Measurements from ENCODE around the gene KLK3. TPM values are rescaled to one million over a fixed set of nuclear protein-coding genes. Genes with fewer than 3 reads are reported as not detected.

KLK3 gene
- polyA plus RNA-seq, 4 donors: 0.07 to 1.6 (median 0.69) TPM

GRCh38 chr19:50826492-50827240 is 28.0 kb upstream of the KLK3 start:
- Histone ChIP-seq H3K27ac (ENCODE audit: low read depth in 1 of 3, low read length in 2 of 3) (no peak overlapping the region), H3K4me1 (ENCODE audit: control insufficient read depth in 3 of 3, insufficient read depth in 2 of 3, low read depth in 1 of 3, low read length in 2 of 3) (peaks cover 0 to 16% (median 2%) of the 10 kb centered on the region in 3 donors), H3K27me3 (ENCODE audit: control insufficient read depth in 3 of 3, insufficient read depth in 3 of 3, low read length in 3 of 3) (peaks cover 0 to 7% (median 2%) of the 10 kb centered on the region in 3 donors), H3K9me3 (ENCODE audit: control insufficient read depth in 2 of 2, insufficient read depth in 1 of 2, low read depth in 1 of 2, low read length in 1 of 2) (peaks cover 0 to 3% of the 10 kb centered on the region in 2 donors), H3K4me3 (ENCODE audit: low read depth in 1 of 3, low read length in 3 of 3) (no peak overlapping the region), H3K36me3 (ENCODE audit: control insufficient read depth in 3 of 3, insufficient read depth in 2 of 3, low read depth in 1 of 3, low read length in 3 of 3) (no peaks in the 10 kb centered on the region)
- WGBS, 3 donors: 83 to 88% (median 88%) methylated on average over 41 to 43 of the region's 43 CpGs
- DNase-seq (no peak), FAIRE-seq (no peak)

- Histone ChIP-seq H3K9me3 (ENCODE audit: control insufficient read depth in 2 of 2, insufficient read depth in 1 of 2, low read depth in 1 of 2, low read length in 1 of 2) (peaks cover 0 to 3% of the 10 kb centered on the region in 2 donors), H3K27ac (ENCODE audit: low read depth in 1 of 3, low read length in 2 of 3) (no peak overlapping the region), H3K4me1 (ENCODE audit: control insufficient read depth in 3 of 3, insufficient read depth in 2 of 3, low read depth in 1 of 3, low read length in 2 of 3) (peaks cover 0 to 12% (median 2%) of the 10 kb centered on the region in 3 donors), H3K27me3 (ENCODE audit: control insufficient read depth in 3 of 3, insufficient read depth in 3 of 3, low read length in 3 of 3) (peaks cover 0 to 5% (median under 1%) of the 10 kb centered on the region in 3 donors), H3K4me3 (ENCODE audit: low read depth in 1 of 3, low read length in 3 of 3) (no peak overlapping the region), H3K36me3 (ENCODE audit: control insufficient read depth in 3 of 3, insufficient read depth in 2 of 3, low read depth in 1 of 3, low read length in 3 of 3) (no peaks in the 10 kb centered on the region)
- no peak for DNase-seq
- FAIRE-seq: no peak
- WGBS, 3 donors: 82 to 88% (median 85%) methylated on average over 14 of the region's 14 CpGs
These were observed 27.2 kb upstream of the KLK3 start for GRCh38 chr19:50827476-50827875.

GRCh38 chr19:50829801-50830200 is 24.9 kb upstream of the KLK3 start:
- WGBS, 3 donors: 62 to 74% (median 71%) methylated on average over 5 of the region's 5 CpGs
- Histone ChIP-seq H3K27ac (ENCODE audit: low read depth in 1 of 3, low read length in 2 of 3) (no peak overlapping the region), H3K9me3 (ENCODE audit: control insufficient read depth in 2 of 2, insufficient read depth in 1 of 2, low read depth in 1 of 2, low read length in 1 of 2) (peaks cover 0 to 3% of the 10 kb centered on the region in 2 donors), H3K27me3 (ENCODE audit: control insufficient read depth in 3 of 3, insufficient read depth in 3 of 3, low read length in 3 of 3) (peaks cover 0 to 4% (median 0%) of the 10 kb centered on the region in 3 donors), H3K36me3 (ENCODE audit: control insufficient read depth in 3 of 3, insufficient read depth in 2 of 3, low read depth in 1 of 3, low read length in 3 of 3) (no peaks in the 10 kb centered on the region), H3K4me3 (ENCODE audit: low read depth in 1 of 3, low read length in 3 of 3) (no peak overlapping the region), H3K4me1 (ENCODE audit: control insufficient read depth in 3 of 3, insufficient read depth in 2 of 3, low read depth in 1 of 3, low read length in 2 of 3) (no peaks in the 10 kb centered on the region)
- DNase-seq: no peak
- FAIRE-seq: no peak

GRCh38 chr19:50830266-50831025 is 24.3 kb upstream of the KLK3 start:
- no peaks in the 10 kb centered on the region for H3K36me3 ChIP-seq (ENCODE audit: control insufficient read depth in 3 of 3, insufficient read depth in 2 of 3, low read depth in 1 of 3, low read length in 3 of 3)
- H3K4me1 ChIP-seq (ENCODE audit: control insufficient read depth in 3 of 3, insufficient read depth in 2 of 3, low read depth in 1 of 3, low read length in 2 of 3): peaks cover 0 to 4% (median 0%) of the 10 kb centered on the region in 3 donors
- WGBS, 3 donors: 41 to 53% (median 50%) methylated on average over 17 of the region's 17 CpGs
- H3K27ac ChIP-seq (ENCODE audit: low read depth in 1 of 3, low read length in 2 of 3): no peak overlapping the region
- H3K4me3 ChIP-seq (ENCODE audit: low read depth in 1 of 3, low read length in 3 of 3): no peak overlapping the region
- peaks cover 0 to 3% of the 10 kb centered on the region in 2 donors for H3K9me3 ChIP-seq (ENCODE audit: control insufficient read depth in 2 of 2, insufficient read depth in 1 of 2, low read depth in 1 of 2, low read length in 1 of 2)
- DNase-seq (no peak), FAIRE-seq (no peak)
- H3K27me3 ChIP-seq (ENCODE audit: control insufficient read depth in 3 of 3, insufficient read depth in 3 of 3, low read length in 3 of 3): peaks cover 0 to 4% (median 0%) of the 10 kb centered on the region in 3 donors

- no peak for FAIRE-seq
- Histone ChIP-seq H3K36me3 (ENCODE audit: control insufficient read depth in 3 of 3, insufficient read depth in 2 of 3, low read depth in 1 of 3, low read length in 3 of 3) (no peaks in the 10 kb centered on the region), H3K4me3 (ENCODE audit: low read depth in 1 of 3, low read length in 3 of 3) (no peak overlapping the region), H3K27ac (ENCODE audit: low read depth in 1 of 3, low read length in 2 of 3) (no peak overlapping the region), H3K27me3 (ENCODE audit: control insufficient read depth in 3 of 3, insufficient read depth in 3 of 3, low read length in 3 of 3) (peaks cover 0 to 4% (median 0%) of the 10 kb centered on the region in 3 donors), H3K4me1 (ENCODE audit: control insufficient read depth in 3 of 3, insufficient read depth in 2 of 3, low read depth in 1 of 3, low read length in 2 of 3) (peaks cover 0 to 6% (median 0%) of the 10 kb centered on the region in 3 donors), H3K9me3 (ENCODE audit: control insufficient read depth in 2 of 2, insufficient read depth in 1 of 2, low read depth in 1 of 2, low read length in 1 of 2) (peaks cover 0 to 3% of the 10 kb centered on the region in 2 donors)
- no peak for DNase-seq
- 76 to 83% (median 81%) methylated on average over 7 of the region's 7 CpGs for WGBS, 3 donors
These were observed 23.7 kb upstream of the KLK3 start for GRCh38 chr19:50831026-50831396.

- no peaks in the 10 kb centered on the region for H3K36me3 ChIP-seq (ENCODE audit: control insufficient read depth in 3 of 3, insufficient read depth in 2 of 3, low read depth in 1 of 3, low read length in 3 of 3)
- H3K27me3 ChIP-seq (ENCODE audit: control insufficient read depth in 3 of 3, insufficient read depth in 3 of 3, low read length in 3 of 3): peaks cover 0 to 5% (median 4%) of the 10 kb centered on the region in 3 donors
- peaks cover 0 to 6% (median 0%) of the 10 kb centered on the region in 3 donors for H3K4me1 ChIP-seq (ENCODE audit: control insufficient read depth in 3 of 3, insufficient read depth in 2 of 3, low read depth in 1 of 3, low read length in 2 of 3)
- DNase-seq: no peak
- no peak for FAIRE-seq
- no peaks in the 10 kb centered on the region for H3K9me3 ChIP-seq (ENCODE audit: control insufficient read depth in 2 of 2, insufficient read depth in 1 of 2, low read depth in 1 of 2, low read length in 1 of 2)
- WGBS, 3 donors: 84 to 87% (median 86%) methylated on average over 8 of the region's 8 CpGs
- H3K27ac ChIP-seq (ENCODE audit: low read depth in 1 of 3, low read length in 2 of 3): no peak overlapping the region
- no peak overlapping the region for H3K4me3 ChIP-seq (ENCODE audit: low read depth in 1 of 3, low read length in 3 of 3)
These were observed 22.0 kb upstream of the KLK3 start for GRCh38 chr19:50832666-50833065.

GRCh38 chr19:50833117-50833801 is 21.5 kb upstream of the KLK3 start, which contains the start of gene KLK15:
Gene KLK15, minus strand, starts transcription at chr19:50833574. Its CDS starts 2,082 bp downstream, at chr19:50831492.
- Histone ChIP-seq H3K36me3 (ENCODE audit: control insufficient read depth in 3 of 3, insufficient read depth in 2 of 3, low read depth in 1 of 3, low read length in 3 of 3) (no peaks in the 10 kb centered on the region), H3K27me3 (ENCODE audit: control insufficient read depth in 3 of 3, insufficient read depth in 3 of 3, low read length in 3 of 3) (peaks cover 0 to 5% (median 4%) of the 10 kb centered on the region in 3 donors)
- no peak for DNase-seq

GRCh38 chr19:50833802-50834167 is 20.9 kb upstream of the KLK3 start:
- Histone ChIP-seq H3K36me3 (ENCODE audit: control insufficient read depth in 3 of 3, insufficient read depth in 2 of 3, low read depth in 1 of 3, low read length in 3 of 3) (no peaks in the 10 kb centered on the region), H3K27ac (ENCODE audit: low read depth in 1 of 3, low read length in 2 of 3) (no peak overlapping the region), H3K9me3 (ENCODE audit: control insufficient read depth in 2 of 2, insufficient read depth in 1 of 2, low read depth in 1 of 2, low read length in 1 of 2) (no peaks in the 10 kb centered on the region), H3K27me3 (ENCODE audit: control insufficient read depth in 3 of 3, insufficient read depth in 3 of 3, low read length in 3 of 3) (peaks cover 0 to 5% (median 4%) of the 10 kb centered on the region in 3 donors), H3K4me1 (ENCODE audit: control insufficient read depth in 3 of 3, insufficient read depth in 2 of 3, low read depth in 1 of 3, low read length in 2 of 3) (peaks cover 0 to 6% (median 0%) of the 10 kb centered on the region in 3 donors), H3K4me3 (ENCODE audit: low read depth in 1 of 3, low read length in 3 of 3) (no peak overlapping the region)
- DNase-seq (no peak), FAIRE-seq (no peak)
- WGBS, 3 donors: 90 to 93% (median 92%) methylated on average over 6 of the region's 6 CpGs

More at GRCh38 chr19:50833117-50833801, 21.5 kb upstream of the KLK3 start, which contains the start of gene KLK15:
- Histone ChIP-seq H3K9me3 (ENCODE audit: control insufficient read depth in 2 of 2, insufficient read depth in 1 of 2, low read depth in 1 of 2, low read length in 1 of 2) (no peaks in the 10 kb centered on the region), H3K4me1 (ENCODE audit: control insufficient read depth in 3 of 3, insufficient read depth in 2 of 3, low read depth in 1 of 3, low read length in 2 of 3) (peaks cover 0 to 6% (median 0%) of the 10 kb centered on the region in 3 donors), H3K4me3 (ENCODE audit: low read depth in 1 of 3, low read length in 3 of 3) (no peak within 1 kb of the TSS), H3K27ac (ENCODE audit: low read depth in 1 of 3, low read length in 2 of 3) (no peak within 1 kb of the TSS)
- FAIRE-seq: no peak
- 60 to 72% (median 72%) methylated on average over 8 of the region's 8 CpGs for WGBS, 3 donors
